Adrenal gland (tissue), 12 donors: Measurements from ENCODE around the gene LRFN4. TPM values are rescaled to one million over a fixed set of nuclear protein-coding genes. Genes with fewer than 3 reads are reported as not detected.

Experiments used
- DNase-seq, 7 donors: peaks; one replicate each; pipeline ENCODE4 v3.0.0-alpha.2; 2019 to 2020
- H3K27ac ChIP-seq, 5 donors: fragments of 200-600 bp; sonication (generic) in 4 of 5; 1 replicate in 3 of 5; 2 replicates in 2 of 5; pipeline versions ENCODE4 v1.5.1 to v1.8.0; 2016 to 2020; ENCODE audit warnings: mild to moderate bottlenecking in 1 of 5
- H3K27me3 ChIP-seq: fragments of 200-600 bp; 2 replicates; pipeline ENCODE4 v1.8.0; 2021
- H3K36me3 ChIP-seq, 2 donors: fragments of 200-600 bp; replicated peaks in 1 of 2; 1 replicate in 1 of 2; 2 replicates in 1 of 2; pipeline versions ENCODE4 v1.5.1 to v1.8.0; 2018 to 2022
- H3K4me1 ChIP-seq, 2 donors: fragments of 200-600 bp; replicated peaks in 1 of 2; 1 replicate in 1 of 2; 2 replicates in 1 of 2; pipeline versions ENCODE4 v1.5.1 to v1.8.0; 2018 to 2021
- H3K4me3 ChIP-seq, 4 donors: fragments of 200-600 bp; sonication (generic) in 3 of 4; one replicate each; pipeline ENCODE4 v1.5.1; 2016 to 2018
- H3K9me3 ChIP-seq, 3 donors: fragments of 200-600 bp; sonication (generic) in 1 of 3; replicated peaks in 1 of 3; 1 replicate in 2 of 3; 2 replicates in 1 of 3; pipeline versions ENCODE4 v1.5.1 to v1.8.0; 2016 to 2021
- CTCF ChIP-seq, 6 experiments: fragments of 450-650 bp in 4 of 6; fragments of 200-600 bp in 2 of 6; sonication (generic) in 1 of 6; IDR thresholded peaks; 1 replicate in 5 of 6; 2 replicates in 1 of 6; pipeline versions ENCODE4 v1.5.1 to v1.8.0; 2016 to 2021; ENCODE audit warnings: antibody characterized with exemption in 6 of 6, mild to moderate bottlenecking in 2 of 6, moderate library complexity in 1 of 6
- POLR2A ChIP-seq, 2 donors: fragments of 450-650 bp; IDR thresholded peaks; one replicate each; pipeline ENCODE4 v1.6.1; 2017; ENCODE audit warnings: antibody characterized with exemption in 2 of 2, mild to moderate bottlenecking in 2 of 2, moderate library complexity in 1 of 2
- WGBS, 4 donors: extraction: QIAGEN DNeasy Blood & Tissue Kit in 2 of 4; methylation state at CpG; one replicate each; pipeline versions ENCODE4 v1.1.5 to v1.1.7; 2013 to 2017; 5-methylcytosine and 5-hydroxymethylcytosine counted together
- intact Hi-C, 2 donors: fragments of 100-400 bp; cut with DNase I; formaldehyde crosslinking; loops; one replicate each; pipeline versions ENCODE4 v1.14.1 to v1.15.0; 2022 to 2023
- polyA plus RNA-seq, 3 donors: library from polyadenylated mRNA; stranded (reverse); fragments of 200-250 nt in 2 of 3; fragments of 350-450 nt in 1 of 3; fragmentation: Illumina TruSeq in 1 of 3; extraction: RNeasy Lipid Tissue Mini Kit (QIAGEN cat#74804) in 1 of 3; gene quantifications; one replicate each; pipeline ENCODE4 v1.2.3, GENCODE V29; 2013 to 2014
- total RNA-seq, 9 donors: library from RNA; depleted of rRNA in 4 of 9; stranded (reverse); fragments of >200 nt in 4 of 9; fragments of 120-200 nt in 1 of 9; fragmentation: NEBNext Ultra II Directional in 1 of 9; extraction: Animal tissue kit (Norgen Biotek cat#: 25700) in 1 of 9; gene quantifications; one replicate each; pipeline versions ENCODE4 v1.1.0 to v1.2.4, GENCODE V29; 2013 to 2023
- donor health status: healthy with polysubstance abuse.
- donor health status: Bipolar disorder and iron deficiency.
- donor health status: DM: yes; HTN: yes; CAD: no.
- donor health status: DM: no; HTN: no; CAD: no.
- donor health status: DM: no; HTN: no; CAD: no.
- donor health status: DM: yes; HTN: yes; CAD: no.

Gene LRFN4
- total and polyA plus RNA-seq, 12 donors: 0.24 to 74.3 (median 16.3) TPM

- 94 to 98% (median 95%) methylated on average over 16 to 39 of the region's 39 CpGs for WGBS, 4 donors
Measured at GRCh38 chr11:66870616-66871520, 14.0 kb downstream of the LRFN4 start.

GRCh38 chr11:66871521-66871901 lies 14.6 kb downstream of the LRFN4 start:
- no peaks in the 10 kb centered on the region for H3K9me3 ChIP-seq
- 95 to 97% (median 97%) methylated on average over 8 to 18 of the region's 18 CpGs for WGBS, 4 donors
- no peaks in the 10 kb centered on the region for H3K27me3 ChIP-seq

More at GRCh38 chr11:66870616-66871520, 14.0 kb downstream of the LRFN4 start:
- no peaks in the 10 kb centered on the region for H3K4me1 ChIP-seq
- H3K27ac ChIP-seq: no peak overlapping the region
- H3K27me3 ChIP-seq: no peaks in the 10 kb centered on the region
- no peak for DNase-seq
- no peaks in the 10 kb centered on the region for H3K9me3 ChIP-seq
- H3K36me3 ChIP-seq: peaks cover 0 to 24% of the 10 kb centered on the region in 2 donors
- TF ChIP-seq POLR2A (IDR thresholded peaks at IDR 0.05) (no peak), CTCF (IDR thresholded peaks at IDR 0.05) (no peak)
- no peak overlapping the region for H3K4me3 ChIP-seq
- intact Hi-C loops: no loop called here

GRCh38 chr11:66874232-66874631 lies 17.4 kb downstream of the LRFN4 start:
- H3K4me3 ChIP-seq: no peak overlapping the region
- H3K36me3 ChIP-seq: peaks cover 0 to 24% of the 10 kb centered on the region in 2 donors
- no peaks in the 10 kb centered on the region for H3K27me3 ChIP-seq
- H3K27ac ChIP-seq: no peak overlapping the region
- H3K4me1 ChIP-seq: peaks cover 0 to 9% of the 10 kb centered on the region in 2 donors
- intact Hi-C loops: no loop called here
- TF ChIP-seq CTCF (IDR thresholded peaks at IDR 0.05) (no peak), POLR2A (IDR thresholded peaks at IDR 0.05) (no peak)
- no peaks in the 10 kb centered on the region for H3K9me3 ChIP-seq
- WGBS, 4 donors: 78 to 85% (median 84%) methylated on average over 6 of the region's 6 CpGs
- no peak for DNase-seq

More at GRCh38 chr11:66871521-66871901, 14.6 kb downstream of the LRFN4 start:
- Histone ChIP-seq H3K27ac (no peak overlapping the region), H3K4me3 (no peak overlapping the region), H3K36me3 (peaks cover 0 to 24% of the 10 kb centered on the region in 2 donors), H3K4me1 (no peaks in the 10 kb centered on the region)
- no peak for DNase-seq
- intact Hi-C loops: no loop called here
- TF ChIP-seq POLR2A (IDR thresholded peaks at IDR 0.05): no peak

- H3K27me3 ChIP-seq: no peaks in the 10 kb centered on the region
- DNase-seq: no peak
- H3K27ac ChIP-seq: no peak overlapping the region
- WGBS, 4 donors: 87 to 94% (median 93%) methylated on average over 13 of the region's 13 CpGs
- intact Hi-C loops: no loop called here
- no peaks in the 10 kb centered on the region for H3K9me3 ChIP-seq
- H3K4me1 ChIP-seq: peaks cover 0 to 9% of the 10 kb centered on the region in 2 donors
- no peak for TF ChIP-seq CTCF (IDR thresholded peaks at IDR 0.05)
- no peak for TF ChIP-seq POLR2A (IDR thresholded peaks at IDR 0.05)
- H3K4me3 ChIP-seq: no peak overlapping the region
- peaks cover 0 to 13% of the 10 kb centered on the region in 2 donors for H3K36me3 ChIP-seq
Measured at GRCh38 chr11:66875378-66875777, 18.5 kb downstream of the LRFN4 start.
